Upper lobe of right lung (tissue), 1 donor: Measurements from ENCODE around the gene ABCC1. TPM values are rescaled to one million over a fixed set of nuclear protein-coding genes. Genes with fewer than 3 reads are reported as not detected.

Experiments
- ATAC-seq: fragments of 200-7000 bp; cut with Tn5 transposase; one replicate; pipeline ENCODE4 v1.9.1; 2020; ENCODE audit warnings: mild to moderate bottlenecking, moderate library complexity
- DNase-seq: peaks from one replicate; pipeline ENCODE4 v3.0.0-alpha.2; 2020
- H3K27ac ChIP-seq: fragments of 200-600 bp; one replicate; pipeline ENCODE4 v1.8.0; 2022
- H3K27me3 ChIP-seq: fragments of 200-600 bp; one replicate; pipeline ENCODE4 v1.8.0; 2022; ENCODE audit warnings: mild to moderate bottlenecking
- H3K36me3 ChIP-seq: fragments of 200-600 bp; one replicate; pipeline ENCODE4 v1.8.0; 2022
- H3K4me1 ChIP-seq: fragments of 200-600 bp; one replicate; pipeline ENCODE4 v1.8.0; 2022
- H3K4me3 ChIP-seq: fragments of 200-600 bp; one replicate; pipeline ENCODE4 v1.8.0; 2022; ENCODE audit warnings: mild to moderate bottlenecking
- H3K9me3 ChIP-seq: fragments of 200-600 bp; one replicate; pipeline ENCODE4 v1.8.0; 2022
- CTCF ChIP-seq: fragments of 200-600 bp; IDR thresholded peaks from one replicate; pipeline ENCODE4 v1.8.0; 2022; ENCODE audit warnings: antibody characterized with exemption
- intact Hi-C: fragments of 100-400 bp; cut with DNase I; formaldehyde crosslinking; loops from one replicate; pipeline ENCODE4 v1.11.0; 2022
- total RNA-seq: library from RNA; stranded (reverse); fragmentation: NEBNext Ultra II Directional; extraction: Animal tissue kit (Norgen Biotek cat#: 25700); gene quantifications from one replicate; pipeline ENCODE4 v1.2.1, GENCODE V29; 2021
- donor health status: DM: no; HTN: yes; CAD: no; lungs with severe emphysema.

ABCC1 gene
- total RNA-seq, 1 donor from 2014 or later = 50.6 TPM

- DNase-seq (no peak), ATAC-seq (no peak)
- no peaks in the 10 kb centered on the region for H3K27me3 ChIP-seq
- intact Hi-C loops = no loop called here
- H3K9me3 ChIP-seq = peaks cover 9% of the 10 kb centered on the region
- no peak for TF ChIP-seq CTCF
- H3K36me3 ChIP-seq = peaks cover 53% of the 10 kb centered on the region
- no peak overlapping the region for H3K4me3 ChIP-seq
- H3K27ac ChIP-seq = no peak overlapping the region
- H3K4me1 ChIP-seq = no peaks in the 10 kb centered on the region
Measured at GRCh38 chr16:16126896-16127295, 177.5 kb downstream of the ABCC1 start.

- intact Hi-C loops = no loop called here
- peak; percentile 89 for TF ChIP-seq CTCF
- DNase-seq (peak; percentile 72), ATAC-seq (peak; percentile 95)
- no peaks in the 10 kb centered on the region for H3K27me3 ChIP-seq
- H3K36me3 ChIP-seq = peaks cover 53% of the 10 kb centered on the region
- no peak overlapping the region for H3K27ac ChIP-seq
- peaks cover 9% of the 10 kb centered on the region for H3K9me3 ChIP-seq
- H3K4me3 ChIP-seq = no peak overlapping the region
- H3K4me1 ChIP-seq = no peaks in the 10 kb centered on the region
Measured at GRCh38 chr16:16127469-16128116, 178.2 kb downstream of the ABCC1 start.

- intact Hi-C loops = no loop called here
- no peak for ATAC-seq
- Histone ChIP-seq H3K36me3 (peaks cover 77% of the 10 kb centered on the region), H3K4me1 (no peaks in the 10 kb centered on the region), H3K4me3 (no peak overlapping the region), H3K9me3 (no peaks in the 10 kb centered on the region), H3K27ac (no peak overlapping the region), H3K27me3 (no peaks in the 10 kb centered on the region)
- no peak for DNase-seq
- TF ChIP-seq CTCF = no peak
Measured at GRCh38 chr16:16131204-16131603, 181.8 kb downstream of the ABCC1 start.

GRCh38 chr16:16131659-16132058 lies 182.2 kb downstream of the ABCC1 start:
- Histone ChIP-seq H3K4me1 (no peaks in the 10 kb centered on the region), H3K36me3 (peaks cover 82% of the 10 kb centered on the region), H3K27me3 (no peaks in the 10 kb centered on the region), H3K4me3 (no peak overlapping the region), H3K27ac (no peak overlapping the region), H3K9me3 (no peaks in the 10 kb centered on the region)
- intact Hi-C loops = no loop called here
- no peak for TF ChIP-seq CTCF
- ATAC-seq (no peak), DNase-seq (no peak)

- no peak overlapping the region for H3K27ac ChIP-seq
- no peaks in the 10 kb centered on the region for H3K9me3 ChIP-seq
- H3K4me1 ChIP-seq = no peaks in the 10 kb centered on the region
- H3K36me3 ChIP-seq = peaks cover 98% of the 10 kb centered on the region
- ATAC-seq (no peak), DNase-seq (no peak)
- no peak overlapping the region for H3K4me3 ChIP-seq
- H3K27me3 ChIP-seq = no peaks in the 10 kb centered on the region
- no peak for TF ChIP-seq CTCF
- intact Hi-C loops = no loop called here
Measured at GRCh38 chr16:16133943-16134604, 184.7 kb downstream of the ABCC1 start.
